HL-60 (cell line): ENCODE measurements around the gene HS3ST5.

Experiments
- DNase-seq, 2 experiments: peaks; one replicate each; pipeline ENCODE4 v3.0.0-alpha.2; 2010 to 2020; ENCODE audit warnings: low read depth in 1 of 2, low spot score in 1 of 2
- H3K27ac ChIP-seq: fragments of 250-450 bp; sonication (Bioruptor Pico); replicated peaks from 2 replicates; pipeline ENCODE4 v1.5.1; 2020; ENCODE audit warnings: mild to moderate bottlenecking, moderate library complexity
- H3K27me3 ChIP-seq: fragments of 250-450 bp; sonication (Bioruptor Pico); 2 replicates; pipeline ENCODE4 v1.5.1; 2021; ENCODE audit warnings: mild to moderate bottlenecking, moderate library complexity; ENCODE audit not compliant: insufficient read depth, poor library complexity, severe bottlenecking
- H3K4me3 ChIP-seq: replicated peaks from 2 replicates; pipeline ENCODE4 v1.5.1; 2011; ENCODE audit warnings: mild to moderate bottlenecking, control low read depth, low read length; ENCODE audit not compliant: insufficient read depth
- CTCF ChIP-seq: IDR thresholded peaks from one replicate; pipeline ENCODE4 v1.5.1; 2011; ENCODE audit warnings: low read length, control low read depth, inconsistent platforms; ENCODE audit not compliant: insufficient read depth
- GABPA ChIP-seq: IDR thresholded peaks from 2 replicates; pipeline ENCODE4 v1.6.1; 2012; ENCODE audit warnings: low read depth
- POLR2AphosphoS5 ChIP-seq: IDR thresholded peaks from 2 replicates; pipeline ENCODE4 v1.6.1; 2012; ENCODE audit warnings: low read depth
- REST ChIP-seq: IDR thresholded peaks from 2 replicates; pipeline ENCODE4 v1.6.1; 2012; ENCODE audit warnings: low read depth; ENCODE audit not compliant: insufficient replicate concordance
- SPI1 ChIP-seq: IDR thresholded peaks from 2 replicates; pipeline ENCODE4 v1.6.1; 2012; ENCODE audit warnings: low read depth, mild to moderate bottlenecking, borderline replicate concordance

The HS3ST5 gene

DNA sequence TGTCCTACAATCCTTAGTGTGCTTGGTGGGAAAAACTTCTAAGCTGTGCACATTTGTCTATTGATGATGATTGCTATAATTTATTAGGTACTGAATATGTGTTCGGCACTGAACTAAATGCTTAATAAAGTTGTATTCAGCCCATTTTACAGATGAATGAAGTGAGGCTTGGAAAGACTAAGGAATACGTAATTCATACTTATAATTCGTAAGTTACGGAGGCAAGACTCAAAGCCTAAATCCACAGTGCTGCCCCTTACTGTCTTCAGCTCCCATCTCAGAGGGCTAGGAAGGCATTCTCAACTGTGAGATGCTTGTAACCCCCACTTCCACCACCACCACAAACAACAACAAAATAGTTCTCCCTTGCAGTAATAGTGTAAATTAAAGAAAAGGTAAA lies 171.3 kb downstream of the HS3ST5 start:
- no peak for DNase-seq
- Histone ChIP-seq H3K27ac (no peak overlapping the region), H3K27me3 (no peaks in the 10 kb centered on the region), H3K4me3 (no peak overlapping the region)
- no peak for TF ChIP-seq GABPA
- TF ChIP-seq CTCF, result no peak
- no peak for TF ChIP-seq REST
- TF ChIP-seq POLR2AphosphoS5, result no peak

- no peak for TF ChIP-seq CTCF
- no peak for TF ChIP-seq REST
- no peak for TF ChIP-seq SPI1
- no peak for TF ChIP-seq POLR2AphosphoS5
- TF ChIP-seq GABPA, result no peak
- Histone ChIP-seq H3K27me3 (no peaks in the 10 kb centered on the region), H3K4me3 (no peak overlapping the region), H3K27ac (no peak overlapping the region)
- DNase-seq, result no peak
Measured at GRCh38 chr6:114170958-114171387, 171.8 kb downstream of the HS3ST5 start.

GRCh38 chr6:114170372-114170771 lies 172.5 kb downstream of the HS3ST5 start:
- no peak overlapping the region for H3K4me3 ChIP-seq
- no peaks in the 10 kb centered on the region for H3K27me3 ChIP-seq
- TF ChIP-seq REST, result no peak
- no peak for TF ChIP-seq GABPA
- no peak for TF ChIP-seq SPI1
- no peak for DNase-seq
- H3K27ac ChIP-seq, result no peak overlapping the region

GRCh38 chr6:114169763-114170162 lies 173.1 kb downstream of the HS3ST5 start:
- H3K27me3 ChIP-seq, result no peaks in the 10 kb centered on the region
- no peak overlapping the region for H3K27ac ChIP-seq
- no peak for DNase-seq
- no peak overlapping the region for H3K4me3 ChIP-seq
- TF ChIP-seq GABPA, result no peak
- TF ChIP-seq REST, result no peak
- TF ChIP-seq SPI1, result no peak
- no peak for TF ChIP-seq POLR2AphosphoS5
- no peak for TF ChIP-seq CTCF
